Stromal cell of bone marrow (primary cell): ENCODE measurements around the gene MFGE8.

Experiments used
- DNase-seq: peaks from one replicate; pipeline ENCODE4 v3.0.0-alpha.2; 2012; ENCODE audit warnings: low read depth

Gene MFGE8

GRCh38 chr15:88920186-88920891 lies 7.2 kb upstream of the MFGE8 start:
- DNase-seq: peak; percentile 57

GRCh38 chr15:88918738-88919137 lies 5.6 kb upstream of the MFGE8 start:
- DNase-seq: peak; percentile 98

GRCh38 chr15:88917760-88918159 lies 4.6 kb upstream of the MFGE8 start:
- DNase-seq: no peak

- DNase-seq: no peak
Observed at GRCh38 chr15:88915354-88915753, 2.2 kb upstream of the MFGE8 start.

- no peak for DNase-seq
Observed at GRCh38 chr15:88913850-88914169, 631 bp upstream of the MFGE8 start.

GRCh38 chr15:88912500-88912921 lies 668 bp downstream of the MFGE8 start:
- no peak for DNase-seq

- DNase-seq: no peak
Observed at GRCh38 chr15:88911766-88912118, 1.4 kb downstream of the MFGE8 start.

- DNase-seq: no peak
Observed at GRCh38 chr15:88909956-88910831, 3.0 kb downstream of the MFGE8 start.

GRCh38 chr15:88908697-88909621 lies 4.2 kb downstream of the MFGE8 start:
- DNase-seq: no peak

GRCh38 chr15:88908123-88908522 lies 5.1 kb downstream of the MFGE8 start:
- DNase-seq: no peak

GRCh38 chr15:88907111-88907510 lies 6.1 kb downstream of the MFGE8 start:
- no peak for DNase-seq

GRCh38 chr15:88906551-88906950 lies 6.6 kb downstream of the MFGE8 start:
- DNase-seq: no peak

- no peak for DNase-seq
Observed at GRCh38 chr15:88906130-88906529, 7.0 kb downstream of the MFGE8 start.

- no peak for DNase-seq
Observed at GRCh38 chr15:88905576-88905975, 7.6 kb downstream of the MFGE8 start.

GRCh38 chr15:88904624-88905327 lies 8.4 kb downstream of the MFGE8 start:
- DNase-seq: peak; percentile 54

- DNase-seq: no peak
Observed at GRCh38 chr15:88904257-88904623, 8.9 kb downstream of the MFGE8 start.

GRCh38 chr15:88902846-88903245 lies 10.3 kb downstream of the MFGE8 start:
- no peak for DNase-seq

GRCh38 chr15:88902221-88902835 lies 10.9 kb downstream of the MFGE8 start:
- DNase-seq: no peak

GRCh38 chr15:88901508-88902220 lies 11.5 kb downstream of the MFGE8 start:
- DNase-seq: no peak

- no peak for DNase-seq
Observed at GRCh38 chr15:88900982-88901418, 12.2 kb downstream of the MFGE8 start.
